LNCAP (cell line): ENCODE results near the gene GFOD1.

Experiments used
- TF ChIP-seq, protein P1 (sequence below): fragments of 450-650 bp; IDR thresholded peaks from 2 replicates; pipeline ENCODE4 v1.5.1; 2017; ENCODE audit warnings: mild to moderate bottlenecking

Gene GFOD1

DNA sequence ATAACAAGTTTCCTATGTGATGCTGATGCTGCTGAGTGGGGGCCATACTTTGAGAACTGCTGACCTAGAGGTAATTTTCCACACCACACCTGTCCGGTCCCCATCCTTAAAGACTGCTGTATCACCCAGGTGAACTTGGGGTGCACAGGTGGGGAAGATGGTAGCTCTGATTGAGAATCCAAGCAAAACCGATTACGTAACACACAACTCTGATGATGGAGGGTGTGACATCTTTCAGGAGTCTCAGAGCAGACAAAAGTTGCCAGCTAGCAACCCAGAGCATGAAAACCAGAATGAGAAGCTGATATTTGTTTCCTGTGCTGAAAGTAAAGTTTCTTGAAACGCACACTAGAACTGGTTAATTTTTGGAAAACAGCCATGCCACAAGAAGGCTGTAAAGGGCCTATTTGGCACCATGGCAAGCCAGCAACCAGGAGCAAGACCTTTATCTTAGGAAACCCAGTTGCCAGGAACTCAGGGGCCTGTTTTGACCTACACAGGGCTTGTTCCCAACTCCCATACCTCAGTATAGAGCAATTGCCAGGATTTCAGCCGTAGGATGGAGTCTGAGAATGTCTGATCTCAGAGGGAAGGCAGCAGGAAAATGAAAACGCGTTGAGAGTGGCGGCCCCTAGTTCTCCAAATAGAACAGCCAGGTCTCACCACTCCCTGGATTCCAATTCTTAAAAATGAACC lies 137.4 kb downstream of the GFOD1 start:
- TF ChIP-seq, protein P1, sequence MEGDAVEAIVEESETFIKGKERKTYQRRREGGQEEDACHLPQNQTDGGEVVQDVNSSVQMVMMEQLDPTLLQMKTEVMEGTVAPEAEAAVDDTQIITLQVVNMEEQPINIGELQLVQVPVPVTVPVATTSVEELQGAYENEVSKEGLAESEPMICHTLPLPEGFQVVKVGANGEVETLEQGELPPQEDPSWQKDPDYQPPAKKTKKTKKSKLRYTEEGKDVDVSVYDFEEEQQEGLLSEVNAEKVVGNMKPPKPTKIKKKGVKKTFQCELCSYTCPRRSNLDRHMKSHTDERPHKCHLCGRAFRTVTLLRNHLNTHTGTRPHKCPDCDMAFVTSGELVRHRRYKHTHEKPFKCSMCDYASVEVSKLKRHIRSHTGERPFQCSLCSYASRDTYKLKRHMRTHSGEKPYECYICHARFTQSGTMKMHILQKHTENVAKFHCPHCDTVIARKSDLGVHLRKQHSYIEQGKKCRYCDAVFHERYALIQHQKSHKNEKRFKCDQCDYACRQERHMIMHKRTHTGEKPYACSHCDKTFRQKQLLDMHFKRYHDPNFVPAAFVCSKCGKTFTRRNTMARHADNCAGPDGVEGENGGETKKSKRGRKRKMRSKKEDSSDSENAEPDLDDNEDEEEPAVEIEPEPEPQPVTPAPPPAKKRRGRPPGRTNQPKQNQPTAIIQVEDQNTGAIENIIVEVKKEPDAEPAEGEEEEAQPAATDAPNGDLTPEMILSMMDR = no peak

DNA sequence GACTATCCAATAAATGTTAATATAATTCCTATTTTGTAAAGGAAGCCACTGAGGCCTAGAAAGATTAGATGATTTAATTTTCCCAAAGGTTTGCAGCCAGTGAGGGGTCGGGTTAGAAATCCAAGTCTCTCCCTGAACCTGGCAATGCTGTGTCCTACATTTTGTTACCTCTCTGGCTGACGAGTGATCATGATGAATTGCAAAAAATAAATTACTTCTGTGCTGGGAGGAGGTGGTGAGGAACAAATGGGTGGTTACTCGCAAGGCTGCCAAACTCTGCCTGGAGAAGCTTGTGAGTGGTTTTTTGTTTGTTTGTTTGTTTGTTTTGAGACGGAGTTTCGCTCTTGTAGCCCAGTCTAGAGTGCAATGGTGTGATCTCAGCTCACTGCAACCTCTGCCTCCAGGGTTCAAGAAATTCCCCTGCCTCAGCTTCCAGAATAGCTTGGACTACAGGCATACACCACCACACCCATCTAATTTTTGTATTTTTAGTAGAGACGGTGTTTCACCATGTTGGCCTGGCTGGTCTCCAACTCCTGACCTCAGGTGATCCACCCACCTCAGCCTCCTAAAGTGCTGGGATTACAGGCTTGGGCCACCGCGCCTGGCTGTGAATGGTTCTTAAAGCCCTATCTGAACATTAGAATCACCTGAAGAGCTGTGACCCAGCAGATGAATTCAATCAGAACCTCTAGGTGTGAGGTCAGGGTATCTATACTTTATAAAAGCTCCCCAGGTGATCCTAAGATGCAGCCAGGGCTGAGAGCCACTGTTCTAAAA lies 138.9 kb downstream of the GFOD1 start:
- TF ChIP-seq, protein P1 = no peak

DNA sequence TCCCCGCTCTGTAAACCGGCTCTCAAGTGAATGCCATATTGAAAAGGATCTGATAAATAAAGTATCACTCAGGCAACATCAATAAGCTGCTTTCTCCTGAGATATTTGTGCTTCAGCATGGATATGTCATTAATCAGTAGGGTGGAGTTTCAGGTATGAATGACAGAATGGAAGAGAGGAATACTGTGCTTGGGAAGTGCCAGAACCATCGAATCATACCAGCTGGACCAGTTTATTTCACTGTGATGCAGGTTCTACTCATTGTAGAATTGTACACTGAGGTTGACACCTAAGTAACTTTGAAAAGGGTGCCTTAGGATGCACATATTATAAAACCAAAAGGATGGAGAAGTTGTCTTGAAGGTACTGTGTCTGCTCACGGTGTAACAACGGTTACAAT lies 141.2 kb downstream of the GFOD1 start:
- TF ChIP-seq, protein P1 = no peak

DNA sequence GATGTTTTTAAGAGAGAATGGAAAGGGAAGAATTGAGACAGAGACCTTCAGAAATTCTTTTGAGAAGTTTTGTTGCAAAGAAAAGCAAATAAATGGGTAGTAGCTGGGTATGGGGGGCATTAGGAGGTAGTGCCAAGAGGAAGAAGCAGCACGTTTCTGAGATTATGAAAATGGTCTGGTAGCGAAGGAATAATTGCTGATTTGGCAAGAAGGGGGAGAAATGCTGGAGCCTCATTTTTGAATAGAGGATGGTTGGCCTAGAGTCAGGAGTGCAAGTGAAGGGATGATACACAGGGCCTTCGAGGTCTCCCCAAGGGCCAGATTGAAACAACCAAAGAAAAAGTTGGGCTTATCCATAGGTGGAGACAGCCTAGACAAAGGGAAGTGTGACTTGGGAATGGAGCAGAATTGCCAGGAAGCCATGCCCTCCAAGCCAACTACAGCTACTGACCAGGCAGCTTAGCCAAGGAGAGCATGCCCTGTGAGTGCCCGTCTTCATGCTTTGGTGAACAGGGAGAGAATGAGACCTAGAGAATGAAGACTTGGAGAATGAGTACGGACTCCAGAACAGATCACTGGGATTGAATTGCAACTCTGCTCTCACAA lies 144.9 kb downstream of the GFOD1 start:
- TF ChIP-seq, protein P1 = no peak

DNA sequence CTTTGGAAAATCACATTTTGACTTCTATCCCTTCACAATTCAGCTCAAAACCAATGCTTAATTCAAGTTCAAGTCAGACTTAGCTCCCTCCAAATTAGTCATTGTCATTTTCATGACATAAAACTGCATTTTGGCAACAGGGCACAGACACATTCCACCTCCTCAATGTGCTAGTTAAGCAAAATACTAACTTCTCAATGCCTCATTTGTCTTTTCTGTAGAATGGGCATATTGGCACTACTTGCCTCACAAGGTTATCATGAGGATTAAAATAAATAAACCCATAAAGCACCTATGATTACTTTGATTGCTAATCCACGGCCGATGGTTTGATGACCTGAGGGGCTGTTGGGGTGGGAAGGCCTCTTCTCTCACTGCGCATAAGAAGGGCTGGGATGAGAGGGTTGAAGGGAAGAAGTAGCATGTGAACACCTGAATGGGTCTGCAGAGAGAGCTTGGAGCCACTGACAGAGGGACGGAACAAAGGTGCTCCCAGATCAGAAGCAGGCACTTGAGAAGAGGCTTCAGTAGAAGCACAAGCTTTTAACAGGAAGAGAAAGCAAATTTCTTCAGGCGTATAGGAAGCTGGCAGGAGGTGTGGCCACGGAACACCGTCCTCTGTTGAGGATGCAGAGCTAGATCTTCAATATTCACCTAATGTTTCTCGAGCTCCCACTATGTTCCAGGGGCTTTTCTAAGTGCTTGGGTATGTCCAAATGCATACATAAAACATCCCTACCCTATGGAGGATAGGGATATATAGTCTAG lies 147.4 kb downstream of the GFOD1 start:
- TF ChIP-seq, protein P1 = no peak

DNA sequence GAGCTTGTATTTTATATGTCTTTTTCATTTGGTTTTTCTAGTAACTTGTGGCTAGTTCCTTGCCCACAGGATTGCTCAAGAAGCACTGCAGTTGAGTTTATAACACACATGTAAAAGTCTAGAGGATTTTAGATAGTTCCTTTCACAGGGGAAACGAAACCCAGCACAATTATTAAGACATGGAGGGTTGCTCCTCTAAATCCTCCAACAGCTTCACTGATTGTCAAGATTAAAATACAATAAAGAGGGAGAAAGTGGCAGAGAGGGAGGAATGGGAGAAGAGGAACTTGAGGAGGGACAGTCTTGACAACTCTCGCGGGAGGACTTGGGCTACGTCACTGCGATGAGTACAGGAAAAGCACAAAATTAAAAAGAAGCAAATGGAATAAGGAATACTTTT lies 149.4 kb downstream of the GFOD1 start:
- TF ChIP-seq, protein P1 = no peak

DNA sequence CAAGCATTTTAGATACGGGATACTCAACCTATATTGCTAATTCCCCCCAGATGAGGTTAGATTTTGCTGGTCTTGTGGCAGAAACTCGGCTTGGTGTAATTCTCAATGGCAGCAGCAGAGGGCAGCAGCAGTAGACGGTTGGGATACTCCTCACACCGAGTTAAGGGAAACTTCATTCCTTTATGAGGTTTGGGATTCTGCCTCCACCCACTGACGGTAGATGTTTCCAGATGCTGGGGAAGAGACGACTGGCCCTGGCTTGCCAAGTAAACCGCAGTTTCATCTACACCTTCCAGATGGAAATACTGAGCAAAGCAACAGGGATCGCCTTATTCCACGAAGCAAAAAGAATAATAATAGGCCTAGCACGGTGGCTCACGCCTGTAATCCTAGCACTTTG lies 150.8 kb downstream of the GFOD1 start:
- TF ChIP-seq, protein P1 = peak; percentile 83
